K562 (cell line): Measurements from ENCODE around the gene SBF1. TPM values are rescaled to one million over a fixed set of nuclear protein-coding genes. Genes with fewer than 3 reads are reported as not detected.

Source experiments
- ATAC-seq: fragments of 200-7000 bp; cut with Tn5 transposase; 3 replicates; pipeline ENCODE4 v1.9.1; 2020; ENCODE audit warnings: moderate library complexity
- BruUV-seq: library from RNA; stranded (reverse); fragments of 400-500 nt; replicated peaks from 2 replicates; lab custom pipeline; 2021; lab: Mats Ljungman, UMichigan
- CTCF ChIA-PET: fragments of 300-600 bp; formaldehyde crosslinking; extraction: SDS; loops from one replicate; lab custom pipeline; 2021; ENCODE audit warnings: low intra/inter-chr PET ratio; lab: Yijun Ruan, JAX
- POLR2A ChIA-PET: fragments of 300-600, 350-650 bp; sonication (Branson Sonifier 250); formaldehyde crosslinking; extraction: SDS; loops from one replicate; lab custom pipeline; 2021; ENCODE audit warnings: antibody characterized with exemption, inconsistent platforms; lab: Yijun Ruan, JAX
- DNase-seq, 4 experiments: peaks; one replicate each; pipeline versions ENCODE4 v3.0.0 to v3.0.0-alpha.2; 2011 to 2018; ENCODE audit warnings: low spot score in 3 of 4, mixed read lengths in 3 of 4; ENCODE audit errors: extremely low read depth in 1 of 4
- FAIRE-seq: peaks from 2 replicates; lab custom pipeline; 2011; peaks lifted over from hg19 to GRCh38; lab: Jason Lieb, UNC
- H2AFZ ChIP-seq: 2 replicates; pipeline ENCODE4 v1.6.0; 2011; ENCODE audit warnings: low read depth, low read length, control low read depth, inconsistent platforms
- H3K27ac ChIP-seq: fragments of 200-600 bp; 3 replicates; pipeline ENCODE4 v1.8.0; 2011; ENCODE audit warnings: low read depth, mild to moderate bottlenecking, control low read depth, inconsistent platforms, low read length, moderate library complexity, mixed read lengths; ENCODE audit errors: extremely low read depth
- H3K27me3 ChIP-seq, 2 experiments: fragments of 300-600 bp in 1 of 2; 2 replicates in 1 of 2; 3 replicates in 1 of 2; pipeline versions ENCODE4 v1.6.0 to v1.8.0; 2011; ENCODE audit warnings: inconsistent platforms in 2 of 2, low read length in 2 of 2, mild to moderate bottlenecking in 1 of 2, mixed read lengths in 1 of 2, moderate library complexity in 1 of 2; ENCODE audit not compliant: control insufficient read depth in 2 of 2, insufficient read depth in 2 of 2
- H3K36me3 ChIP-seq: fragments of 300-600 bp; 3 replicates; pipeline ENCODE4 v1.8.0; 2011; ENCODE audit warnings: mild to moderate bottlenecking, low read length, inconsistent platforms; ENCODE audit not compliant: control insufficient read depth, insufficient read depth
- H3K4me1 ChIP-seq, 2 experiments: fragments of 200-600 bp in 1 of 2; replicated peaks in 1 of 2; 2 replicates in 1 of 2; 3 replicates in 1 of 2; pipeline versions ENCODE4 v1.5.1 to v1.8.0; 2011; ENCODE audit warnings: inconsistent platforms in 2 of 2, low read length in 2 of 2, mild to moderate bottlenecking in 1 of 2, mixed read lengths in 1 of 2, moderate library complexity in 1 of 2; ENCODE audit not compliant: control insufficient read depth in 2 of 2, insufficient read depth in 2 of 2
- H3K4me2 ChIP-seq: 2 replicates; pipeline ENCODE4 v1.6.1; 2011; ENCODE audit warnings: low read length, control low read depth, inconsistent platforms, mixed read lengths; ENCODE audit not compliant: insufficient read depth
- H3K4me3 ChIP-seq: fragments of 200-600 bp; sonication (generic), shearing (Covaris generic); 2 replicates; pipeline ENCODE4 v1.5.1; 2016; ENCODE audit warnings: control low read depth, inconsistent platforms
- H3K79me2 ChIP-seq: fragments of 200-600 bp; 3 replicates; pipeline ENCODE4 v1.8.0; 2011; ENCODE audit warnings: low read length, inconsistent platforms; ENCODE audit not compliant: control insufficient read depth, insufficient read depth
- H3K9ac ChIP-seq, 2 experiments: 2 replicates each; pipeline versions ENCODE4 v1.6.0 to v1.6.1; 2011; ENCODE audit warnings: low read depth in 2 of 2, low read length in 2 of 2, control low read depth in 1 of 2, inconsistent platforms in 1 of 2, mild to moderate bottlenecking in 1 of 2, mixed read lengths in 1 of 2; ENCODE audit not compliant: insufficient read depth in 1 of 2
- H3K9me1 ChIP-seq: one replicate; pipeline ENCODE4 v1.6.0; 2011; ENCODE audit warnings: inconsistent platforms, mild to moderate bottlenecking, low read length, moderate library complexity; ENCODE audit not compliant: control insufficient read depth, insufficient read depth
- H3K9me3 ChIP-seq: replicated peaks from 2 replicates; pipeline ENCODE4 v1.5.1; 2011; ENCODE audit warnings: low read depth, low read length, inconsistent platforms; ENCODE audit not compliant: control insufficient read depth, insufficient read depth
- H4K20me1 ChIP-seq: replicated peaks from 2 replicates; pipeline ENCODE4 v1.6.1; 2011; ENCODE audit warnings: low read length, inconsistent platforms, mixed read lengths; ENCODE audit not compliant: control insufficient read depth, insufficient read depth
- CTBP1 ChIP-seq: fragments of 450-650 bp; IDR thresholded peaks from 2 replicates; pipeline ENCODE4 v1.6.1; 2016; ENCODE audit warnings: borderline replicate concordance
- E2F1 ChIP-seq: sonication (generic); formaldehyde crosslinking; IDR thresholded peaks from 2 replicates; pipeline ENCODE4 v1.8.1; 2023; ENCODE audit warnings: mild to moderate bottlenecking, missing genetic modification reagents, moderate library complexity
- JUNB ChIP-seq: fragments of 450-650 bp; formaldehyde crosslinking; conservative IDR thresholded peaks from 2 replicates; pipeline ENCODE4 v1.4.0; 2020; ENCODE audit warnings: mild to moderate bottlenecking
- KDM1A ChIP-seq, 2 experiments: fragments of 450-650 bp; IDR thresholded peaks; 2 replicates each; pipeline ENCODE4 v1.6.1; 2016; ENCODE audit warnings: mild to moderate bottlenecking in 2 of 2
- KLF1 ChIP-seq: fragments of 450-650 bp; IDR thresholded peaks from 2 replicates; pipeline ENCODE4 v1.6.1; 2016; ENCODE audit warnings: missing genetic modification characterization, missing compliant biosample characterization
- NFE2 ChIP-seq: IDR thresholded peaks from 2 replicates; pipeline ENCODE4 v1.6.1; 2014; ENCODE audit warnings: antibody characterized with exemption, low read depth
- NFIC ChIP-seq: fragments of 450-650 bp; IDR thresholded peaks from 2 replicates; pipeline ENCODE4 v1.6.1; 2017; ENCODE audit warnings: mild to moderate bottlenecking, inconsistent platforms
- NFIX ChIP-seq: fragments of 250-450 bp; sonication (Bioruptor Pico); IDR thresholded peaks from 2 replicates; pipeline ENCODE4 v1.4.0; 2020; ENCODE audit warnings: low read depth, mild to moderate bottlenecking, moderate library complexity
- POLR3G ChIP-seq: IDR thresholded peaks from 2 replicates; pipeline ENCODE4 v1.6.1; 2011; ENCODE audit not compliant: insufficient read length, insufficient replicate concordance; ENCODE audit errors: extremely low read depth
- RBM25 ChIP-seq: fragments of 200-400 bp; formaldehyde crosslinking; IDR thresholded peaks from 2 replicates; pipeline ENCODE4 v1.6.1; 2018; ENCODE audit warnings: low read length, low read depth, moderate library complexity; ENCODE audit not compliant: severe bottlenecking
- SIN3A ChIP-seq, 2 experiments: fragments of 150-350 bp in 1 of 2; IDR thresholded peaks; 2 replicates each; pipeline ENCODE4 v1.6.1; 2011 to 2016; ENCODE audit warnings: borderline replicate concordance in 2 of 2, low read depth in 2 of 2, low read length in 2 of 2, mild to moderate bottlenecking in 2 of 2, moderate library complexity in 2 of 2; ENCODE audit not compliant: control insufficient read depth in 1 of 2
- SMAD4 ChIP-seq: fragments of 250-450 bp; sonication (Bioruptor Pico); conservative IDR thresholded peaks from 2 replicates; pipeline ENCODE4 v1.8.0; 2021; ENCODE audit warnings: inconsistent platforms, mild to moderate bottlenecking, moderate library complexity
- WGBS: fragments of 100-300 bp; shearing (Covaris generic); methylation state at CpG from one replicate; pipeline ENCODE4 v1.1.6; 2016; ENCODE audit warnings: low coverage, mixed read lengths; ENCODE audit not compliant: insufficient coverage; ENCODE audit errors: missing lambda C conversion rate; 5-methylcytosine and 5-hydroxymethylcytosine counted together
- in situ Hi-C: fragments of 300-500 bp; cut with MboI; formaldehyde crosslinking; loops from 4 replicates; pipeline ENCODE4 v1.15.0; 2018; ENCODE audit warnings: inconsistent platforms, mixed read lengths
- intact Hi-C: fragments of 100-400 bp; cut with micrococcal nuclease; formaldehyde crosslinking; loops from 2 replicates; pipeline ENCODE4 v1.14.2; 2022
- polyA plus RNA-seq, 8 experiments: library from polyadenylated mRNA; depleted of rRNA in 4 of 8; stranded (reverse) in 5 of 8; unstranded in 3 of 8; fragments of >200 nt; fragmentation: Nextera tagmentation in 2 of 8; fragmentation: Illumina TruSeq in 1 of 8; extraction: Ambion mirVana in 2 of 8; extraction: Trizol in 1 of 8; gene quantifications; 2 replicates each; pipeline versions ENCODE4 v1.2.1 to v1.2.3, GENCODE V29; 2011 to 2014; ENCODE audit warnings: inconsistent platforms in 1 of 8, missing spikeins in 1 of 8
- total RNA-seq, 7 experiments: library from RNA; depleted of rRNA in 6 of 7; stranded (reverse); fragments of >200 nt in 6 of 7; fragmentation: Illumina TruSeq in 2 of 7; extraction: Trizol in 2 of 7; gene quantifications; 2 replicates each; pipeline versions ENCODE4 v1.2.1 to v1.2.3, GENCODE V29; 2011 to 2021; ENCODE audit warnings: low replicate concordance in 1 of 7

The SBF1 gene
- total and polyA plus RNA-seq, 9 of the 15 experiments (the other 6 are each of a cell fraction or from before 2014, with no cell fraction given), result 0.44 to 50.4 (median 11.4) TPM

GRCh38 chr22:50505776-50506610 lies 31.2 kb upstream of the SBF1 start:
- DNase-seq, result no peak
- Histone ChIP-seq H3K79me2 (peaks cover 36% of the 10 kb centered on the region), H3K9me1 (no peaks in the 10 kb centered on the region), H3K4me3 (no peak overlapping the region; the same call in 1 of the 2 replicates), H3K4me2 (no peak overlapping the region), H4K20me1 (no peaks in the 10 kb centered on the region), H2AFZ (no peak overlapping the region), H3K27ac (no peak overlapping the region), H3K9ac (peak overlapping the region in 1 of 2 experiments; percentile 96; a peak in 2 of 4 replicates), H3K4me1 (peaks cover 0 to 27% of the 10 kb centered on the region in 2 experiments; a peak in 3 of 5 replicates), H3K9me3 (no peaks in the 10 kb centered on the region), H3K27me3 (no peaks in the 10 kb centered on the region), H3K36me3 (peaks cover 29% of the 10 kb centered on the region; the same call in 1 of the 3 replicates)
- TF ChIP-seq E2F1 (CRISPR knock-in tag), result no peak
- TF ChIP-seq KDM1A (IDR thresholded peaks at IDR 0.05), result no peak
- no peak for TF ChIP-seq RBM25
- no peak for TF ChIP-seq SMAD4
- no peak for TF ChIP-seq NFE2
- TF ChIP-seq NFIX (CRISPR knock-in tag), result no peak
- TF ChIP-seq SIN3A (IDR thresholded peaks at IDR 0.05; ENCODE audit: borderline replicate concordance in 2 of 2, control insufficient read depth in 1 of 2, low read depth in 2 of 2, low read length in 2 of 2), result no peak
- TF ChIP-seq CTBP1, result no peak
- no peak for TF ChIP-seq NFIC
- TF ChIP-seq POLR3G, result no peak
- TF ChIP-seq KLF1, result no peak
- no peak for TF ChIP-seq JUNB (CRISPR knock-in tag)
- ATAC-seq, result no peak
- in situ Hi-C loops, result no loop called here
- FAIRE-seq, result no peak
- POLR2A ChIA-PET, result interaction anchor here (1.3 kb wide), 1 partner anchor 9 kb away, joined by 4 read pairs; no protein-coding TSS in a partner anchor
- intact Hi-C loops, result no loop called here
- no TSS peak for BruUV-seq
- CTCF ChIA-PET, result no interaction called here
- 98% methylated on average over 18 of the region's 41 CpGs for WGBS
